GM11168 (cell line): ENCODE measurements around the gene PPM1F.

Experiments used
- in situ Hi-C: fragments of 300-500 bp; cut with MboI; formaldehyde crosslinking; loops from one replicate; pipeline ENCODE4 v1.12.0; 2022; ENCODE audit warnings: low sequenced_read_pairs; ENCODE audit not compliant: unreplicated experiment

PPM1F gene

GRCh38 chr22:21952586-21953571 is at the start of gene PPM1F:
TSS of gene PPM1F (minus strand) at chr22:21952848. CDS start at chr22:21946048, 6,800 bp downstream.
- in situ Hi-C loops = no loop called here

DNA sequence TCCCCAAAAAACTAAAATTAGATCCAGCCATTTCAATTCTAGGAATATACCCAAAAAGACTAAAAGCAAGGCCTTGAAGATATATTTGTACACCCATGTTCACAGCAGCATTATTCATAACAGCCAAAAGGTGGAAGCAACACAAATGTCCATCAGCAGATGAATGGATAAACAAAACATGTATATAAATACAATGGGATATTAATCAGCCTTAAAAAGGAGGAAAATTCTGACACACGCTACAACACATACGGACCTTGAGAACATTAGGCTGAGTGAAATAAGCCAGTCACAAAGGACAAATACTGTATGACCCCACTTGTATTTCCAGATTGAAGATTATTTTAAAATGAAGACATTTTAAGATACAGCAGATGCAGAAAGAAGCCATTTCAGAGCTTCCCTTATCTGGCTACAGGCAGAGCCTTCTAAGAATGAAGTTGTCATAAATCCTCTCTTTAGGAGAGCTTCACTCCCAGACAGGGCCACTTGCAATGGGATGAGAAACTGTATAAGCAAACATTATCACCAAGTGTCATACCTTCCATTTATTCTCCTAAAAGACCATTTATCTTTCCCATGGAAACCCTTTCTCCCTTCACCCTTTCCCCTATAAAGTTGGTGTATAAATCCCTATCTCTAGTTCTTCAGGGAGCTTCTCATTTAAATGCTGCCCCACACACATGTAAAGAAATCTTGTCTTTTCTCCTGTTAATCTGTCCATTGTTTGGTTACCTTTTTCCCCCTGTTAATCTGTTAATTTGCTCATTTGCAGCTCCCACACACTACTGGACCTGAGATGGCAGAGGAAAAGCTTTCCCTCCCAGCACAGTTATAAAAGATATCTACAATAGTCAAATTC is 49.2 kb upstream of the PPM1F start:
- in situ Hi-C loops = no loop called here

- in situ Hi-C loops = no loop called here
These were observed 46.1 kb upstream of the PPM1F start for GRCh38 chr22:21998595-21999247.

- in situ Hi-C loops = no loop called here
These were observed 43.6 kb upstream of the PPM1F start for GRCh38 chr22:21996175-21996720.

DNA sequence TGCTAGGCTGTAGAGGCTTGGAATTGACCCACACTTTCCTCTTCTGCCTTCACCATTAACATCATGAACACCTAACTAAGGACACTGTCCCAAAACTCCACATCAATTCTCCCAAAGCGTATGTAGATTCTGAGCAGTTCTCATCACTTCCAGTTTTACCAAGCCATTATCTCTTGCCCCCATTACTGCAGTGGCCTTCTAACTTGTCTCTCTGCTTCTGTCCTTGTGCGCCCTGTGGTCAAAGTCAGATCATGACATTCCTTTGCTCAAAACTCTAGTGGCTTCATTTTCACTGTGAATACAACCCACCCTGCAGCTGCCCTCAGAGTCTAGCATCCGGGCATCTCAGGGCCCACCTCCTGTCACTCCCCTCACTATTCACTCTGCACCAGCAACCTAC is 43.0 kb upstream of the PPM1F start:
- in situ Hi-C loops = no loop called here

- in situ Hi-C loops = no loop called here
These were observed 42.3 kb upstream of the PPM1F start for GRCh38 chr22:21994881-21995444.

DNA sequence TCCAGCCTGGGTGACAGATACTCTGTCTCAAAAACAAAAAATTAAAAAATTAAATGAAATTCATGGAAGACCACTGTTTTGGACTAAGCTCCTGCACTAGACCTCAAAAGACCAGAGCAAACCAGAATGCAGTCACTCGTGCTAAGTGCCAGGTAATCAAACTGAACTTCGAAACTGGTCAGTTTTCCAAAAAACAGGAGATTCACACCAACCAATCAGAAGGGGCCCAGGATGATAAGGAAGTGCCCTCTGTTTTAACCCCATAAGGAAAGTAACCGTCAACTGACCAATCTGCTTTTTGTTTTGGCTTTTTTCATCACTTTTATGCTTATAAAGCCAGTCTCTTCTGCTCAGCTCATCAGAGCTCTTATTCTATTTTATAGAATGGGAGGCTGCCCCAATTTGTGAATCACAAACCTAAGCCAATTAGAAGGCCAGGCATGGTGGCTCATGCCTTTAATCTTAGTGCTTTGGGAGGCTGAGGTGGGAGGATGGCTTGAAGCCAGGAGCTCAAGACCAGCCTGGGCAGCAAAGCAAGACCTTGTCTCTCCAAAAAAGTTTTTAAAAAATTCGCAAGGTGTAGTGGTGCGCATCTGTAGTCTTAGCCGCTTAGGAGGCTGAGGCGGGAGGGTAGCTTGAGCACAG is 40.1 kb upstream of the PPM1F start:
- in situ Hi-C loops = no loop called here

GRCh38 chr22:21991774-21992173 is 39.1 kb upstream of the PPM1F start:
- in situ Hi-C loops = no loop called here

DNA sequence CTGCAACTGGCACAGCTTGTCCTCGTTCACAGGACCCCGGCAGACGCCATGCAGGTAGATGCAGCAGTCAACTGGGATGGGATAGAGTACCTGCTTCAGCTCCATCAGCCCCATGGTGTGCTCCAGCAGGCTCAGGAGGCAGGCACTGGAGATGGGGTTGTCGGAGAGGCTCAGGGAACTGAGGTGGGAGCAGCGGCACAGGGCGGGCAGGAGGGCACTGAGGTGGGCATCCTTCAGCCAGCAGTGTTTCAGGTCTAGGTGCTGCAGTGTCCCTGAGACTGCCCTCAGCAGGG is 38.6 kb upstream of the PPM1F start:
- in situ Hi-C loops = no loop called here

DNA sequence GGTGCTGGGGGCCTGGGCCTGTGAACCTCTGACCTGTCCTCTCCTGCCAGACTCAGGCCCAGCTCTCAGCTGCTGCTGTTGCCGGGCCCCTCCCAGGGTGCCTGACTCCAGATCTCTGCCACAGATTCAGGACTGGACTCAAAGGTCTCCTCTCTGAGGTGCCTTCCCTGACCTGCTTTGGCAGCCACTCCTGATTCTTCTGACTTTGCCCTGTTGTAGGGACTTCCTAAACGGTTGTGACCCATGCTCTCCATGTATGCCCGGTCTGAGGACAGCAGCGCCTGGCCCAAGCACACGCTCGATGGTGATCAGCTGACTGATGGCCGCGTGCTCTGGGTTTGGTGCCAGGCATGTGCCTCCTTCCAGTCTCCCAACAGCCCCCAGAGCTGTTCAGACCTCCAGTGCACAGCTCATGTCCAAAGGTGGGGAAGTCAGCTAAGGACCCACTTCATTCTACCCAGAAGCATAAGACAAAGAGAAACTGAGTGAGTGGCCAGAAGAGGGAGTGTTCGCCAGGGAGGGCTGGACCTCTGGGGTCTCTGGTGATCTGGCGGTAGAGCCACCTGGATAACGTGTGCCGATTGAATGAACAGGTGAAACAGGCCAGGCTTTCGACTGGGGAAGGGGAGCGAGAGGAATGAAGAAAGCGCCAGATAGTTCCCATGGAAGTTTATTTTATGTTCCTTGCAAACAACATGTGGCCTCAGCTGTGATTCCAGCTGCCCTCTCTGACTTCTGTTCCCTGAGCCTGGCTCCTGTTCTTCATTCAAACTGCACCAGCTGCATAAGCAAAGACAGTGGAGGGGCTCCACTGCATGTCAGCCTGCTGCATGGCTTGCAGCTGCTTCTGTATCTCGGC is 38.0 kb upstream of the PPM1F start:
- in situ Hi-C loops = no loop called here

DNA sequence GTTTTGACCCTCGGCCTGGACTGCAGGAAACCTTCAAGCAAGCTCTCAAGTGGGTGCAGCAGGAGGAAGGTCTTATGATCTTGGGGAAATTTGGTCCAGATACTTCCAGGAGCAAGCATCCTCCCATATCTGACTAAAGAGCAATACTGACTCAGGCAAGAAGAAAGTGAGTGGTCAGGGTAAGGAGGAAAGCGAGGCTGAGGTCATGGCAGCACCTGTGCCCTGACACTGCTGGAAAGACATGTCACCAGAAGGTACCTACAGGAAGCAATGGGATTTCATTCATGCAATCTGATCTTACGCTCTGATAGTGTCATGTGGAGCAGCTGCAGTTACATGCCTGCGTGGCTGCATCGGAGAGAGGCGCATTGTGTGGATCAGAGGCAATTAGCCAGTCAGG is 36.4 kb upstream of the PPM1F start:
- in situ Hi-C loops = no loop called here

DNA sequence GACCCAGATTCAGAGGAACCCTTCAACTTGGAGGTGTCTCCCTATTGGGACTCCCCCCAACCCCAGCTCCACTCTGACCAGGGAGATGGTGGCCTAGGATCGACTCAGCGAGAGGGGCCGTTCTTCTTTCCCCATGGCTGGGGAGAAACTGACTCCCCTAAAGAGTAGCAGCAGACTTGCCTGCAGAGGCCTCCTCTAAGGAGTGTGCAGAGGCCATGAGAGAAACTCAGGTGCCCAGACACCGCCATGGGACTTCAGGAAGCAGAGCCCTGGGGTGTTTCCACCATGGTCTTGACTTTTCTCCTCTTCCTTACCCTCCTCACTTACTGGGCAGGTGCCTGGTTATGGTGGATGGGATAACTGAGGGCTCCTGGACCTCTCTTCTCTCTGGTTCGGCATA is 32.6 kb upstream of the PPM1F start:
- in situ Hi-C loops = no loop called here

DNA sequence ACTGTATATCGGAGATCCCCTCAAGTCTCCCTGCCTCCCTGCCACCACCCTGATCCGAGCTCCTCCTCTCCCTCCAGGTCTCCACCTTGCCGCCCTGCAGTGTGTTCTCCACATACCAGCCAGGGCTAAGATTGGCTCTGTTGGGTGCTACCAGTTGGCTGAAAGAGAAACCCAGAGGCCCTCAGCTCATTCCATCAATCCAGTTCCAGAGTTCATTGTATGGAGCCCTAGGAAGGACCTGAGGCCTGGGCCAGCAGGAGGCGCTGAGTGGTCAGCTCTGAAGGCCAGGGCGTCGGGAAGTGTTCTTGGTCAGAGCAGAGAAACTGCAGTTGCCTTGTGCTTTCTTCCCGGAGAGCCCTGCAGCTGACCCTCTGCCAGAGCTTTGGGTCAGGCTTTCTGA is 32.1 kb upstream of the PPM1F start:
- in situ Hi-C loops = no loop called here

DNA sequence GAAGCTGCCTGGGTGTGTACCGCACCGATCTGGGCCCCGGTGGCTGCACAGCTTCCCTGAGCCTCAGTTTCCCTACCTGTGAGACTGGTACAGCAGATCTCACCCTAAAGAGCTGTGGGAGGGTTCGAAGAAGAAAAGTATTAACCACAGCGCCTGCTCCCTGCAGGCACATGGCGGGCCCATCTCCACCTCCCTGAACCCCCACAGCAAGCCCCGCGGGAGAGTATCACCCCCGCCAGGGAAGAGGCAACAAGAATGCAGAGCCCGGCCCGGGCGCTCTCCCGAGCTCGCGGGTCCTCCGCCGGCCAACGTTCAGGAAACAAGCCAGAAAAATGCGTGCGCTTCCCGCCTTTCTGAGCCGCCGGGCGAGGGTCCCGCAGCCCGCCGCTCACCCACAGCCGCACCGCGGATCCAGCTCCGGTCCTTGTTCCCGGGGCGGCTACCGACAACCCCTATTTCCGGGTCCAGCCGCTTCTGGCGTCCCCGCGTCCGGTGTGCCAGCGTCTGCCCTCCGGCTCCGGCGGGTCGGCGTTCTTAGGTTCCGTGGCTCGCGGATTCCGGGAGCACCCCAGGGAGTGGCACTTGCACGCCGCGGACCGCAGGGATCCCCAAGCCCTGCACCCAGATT is 29.8 kb upstream of the PPM1F start, which contains the start of gene TOP3B:
Gene TOP3B, minus strand, starts transcription at position 450 of the 628 bp plus-strand sequence. CDS start 7,078 bp downstream, outside the sequence.
- in situ Hi-C loops = no loop called here

DNA sequence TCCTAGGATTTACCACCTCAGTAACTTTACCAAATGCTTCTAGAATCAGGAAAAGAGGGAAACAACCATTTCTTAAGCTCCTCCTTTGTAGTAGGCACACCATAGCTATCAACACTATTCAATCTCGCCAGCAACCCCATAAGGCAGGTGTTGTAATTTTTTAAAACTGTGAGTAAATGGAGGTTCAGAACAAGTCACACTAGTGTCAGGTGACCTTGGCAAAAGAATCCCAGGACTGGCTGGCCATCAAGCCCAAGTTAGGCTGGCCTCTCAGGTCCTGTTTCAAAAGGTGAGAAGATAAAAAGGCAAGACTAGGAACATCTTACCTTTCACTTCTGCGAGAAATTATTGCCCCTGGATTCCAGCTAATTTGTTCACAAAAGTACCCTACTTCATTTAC is 29.2 kb upstream of the PPM1F start:
- in situ Hi-C loops = no loop called here

DNA sequence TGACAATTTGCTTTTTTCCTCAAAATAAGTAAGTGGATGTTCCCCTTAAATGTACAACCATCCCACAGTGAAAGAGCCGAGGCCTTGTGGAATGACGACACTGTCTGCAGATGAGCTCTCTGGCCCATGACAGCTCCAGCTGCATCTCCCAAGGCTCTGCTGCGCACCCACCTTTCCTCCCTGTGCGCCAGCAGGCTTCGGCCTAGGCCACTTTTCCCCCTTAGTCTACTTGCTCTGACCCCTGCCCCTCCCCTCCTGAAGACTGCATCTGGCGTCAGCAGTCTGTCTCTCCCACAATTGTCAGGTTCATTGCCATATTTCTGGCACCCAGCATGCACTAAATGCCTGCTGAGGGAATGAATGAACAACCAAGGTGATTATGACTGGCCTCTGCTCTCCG is 27.9 kb upstream of the PPM1F start:
- in situ Hi-C loops = no loop called here

- in situ Hi-C loops = no loop called here
These were observed 26.1 kb upstream of the PPM1F start for GRCh38 chr22:21978564-21979386.
